ENCODE results near the gene SYNJ1. TPM values are rescaled to one million over a fixed set of nuclear protein-coding genes. Genes with fewer than 3 reads are reported as not detected.

SYNJ1 gene
- total and polyA plus RNA-seq, 2 of the 13 experiments (the other 11 are each of a cell fraction or from before 2014, with no cell fraction given) = 2.0 to 2.7 TPM

- TF ChIP-seq ZBTB4 (CRISPR knock-in tag; IDR thresholded peaks at IDR 0.05; ENCODE audit: borderline replicate concordance) = peak; percentile 58; the same call in 1 of the 2 replicates
- no peak; the same call in 1 of the 2 replicates for TF ChIP-seq ZBTB8A (CRISPR knock-in tag; IDR thresholded peaks at IDR 0.05; ENCODE audit: borderline replicate concordance, low read depth)
- TF ChIP-seq ZNF446 (CRISPR knock-in tag; IDR thresholded peaks at IDR 0.05) = no peak
- peak; percentile 81; the same call in 1 of the 2 replicates for TF ChIP-seq ZFP36L1 (CRISPR knock-in tag; IDR thresholded peaks at IDR 0.05)
- no peak for TF ChIP-seq ZNF614 (CRISPR knock-in tag; IDR thresholded peaks at IDR 0.05; ENCODE audit: borderline replicate concordance)
- no peak for TF ChIP-seq TCF12 (IDR thresholded peaks at IDR 0.05)
- peak; percentile 46 for TF ChIP-seq TCF12 (CRISPR knock-in tag; IDR thresholded peaks at IDR 0.05)
- peak; percentile 72 for TF ChIP-seq XRCC5 (optimal IDR thresholded peaks at IDR 0.05; ENCODE audit: low read length)
- peak; percentile 100 for TF ChIP-seq PITX1 (CRISPR knock-in tag; IDR thresholded peaks at IDR 0.05)
- peak; percentile 53; the same call in 1 of the 2 replicates for TF ChIP-seq MED13 (CRISPR knock-in tag; IDR thresholded peaks at IDR 0.05)
- no peak for TF ChIP-seq PLRG1 (conservative IDR thresholded peaks at IDR 0.05)
- TF ChIP-seq ZNF772 (CRISPR knock-in tag; IDR thresholded peaks at IDR 0.05) = peak; percentile 95
- peak; percentile 89; the same call in 1 of the 2 replicates for TF ChIP-seq MIER3 (CRISPR knock-in tag; IDR thresholded peaks at IDR 0.05; ENCODE audit: borderline replicate concordance)
- TF ChIP-seq SAFB2 (CRISPR knock-in tag; IDR thresholded peaks at IDR 0.05; ENCODE audit: borderline replicate concordance, low read depth) = no peak; the same call in 1 of the 2 replicates
- TF ChIP-seq HMGXB4 (CRISPR knock-in tag; IDR thresholded peaks at IDR 0.05; ENCODE audit: borderline replicate concordance in 1 of 2, low read depth in 1 of 2) = peak; percentile 56 to 63; a peak in 3 of 4 replicates
- 0 out of 2 replicates have a peak, but pooled peaks have one; percentile 24 for TF ChIP-seq EED (CRISPR knock-in tag; IDR thresholded peaks at IDR 0.05)
- TF ChIP-seq ZNF207 (IDR thresholded peaks at IDR 0.05; ENCODE audit: borderline replicate concordance) = no peak
- peak; percentile 74; the same call in 1 of the 2 replicates for TF ChIP-seq ZNF703 (CRISPR knock-in tag; IDR thresholded peaks at IDR 0.05; ENCODE audit: borderline replicate concordance)
- no peak for TF ChIP-seq FLYWCH1 (CRISPR knock-in tag; IDR thresholded peaks at IDR 0.05)
- TF ChIP-seq SMYD3 (CRISPR knock-in tag; IDR thresholded peaks at IDR 0.05) = peak; percentile 52; the same call in 1 of the 2 replicates
- peak; percentile 28; the same call in 1 of the 2 replicates for TF ChIP-seq NFE2 (CRISPR knock-in tag; IDR thresholded peaks at IDR 0.05)
- TF ChIP-seq ZNF710 (CRISPR knock-in tag; IDR thresholded peaks at IDR 0.05; ENCODE audit: borderline replicate concordance) = peak; percentile 62; the same call in 1 of the 2 replicates
- no peak for TF ChIP-seq ZBTB42 (CRISPR knock-in tag; IDR thresholded peaks at IDR 0.05)
- no peak for TF ChIP-seq ZNF484 (CRISPR knock-in tag; IDR thresholded peaks at IDR 0.05; ENCODE audit: borderline replicate concordance, low read depth)
Observed at GRCh38 chr21:32592929-32593502, 134.8 kb downstream of the SYNJ1 start (continued).
